ENCODE data around the gene PRKAA1.
"Not testable (repeated sequence)": the region's sequence is repeated elsewhere in the genome, so short reads cannot be mapped to it uniquely, and the experiment has no call there.

The PRKAA1 gene

DNA sequence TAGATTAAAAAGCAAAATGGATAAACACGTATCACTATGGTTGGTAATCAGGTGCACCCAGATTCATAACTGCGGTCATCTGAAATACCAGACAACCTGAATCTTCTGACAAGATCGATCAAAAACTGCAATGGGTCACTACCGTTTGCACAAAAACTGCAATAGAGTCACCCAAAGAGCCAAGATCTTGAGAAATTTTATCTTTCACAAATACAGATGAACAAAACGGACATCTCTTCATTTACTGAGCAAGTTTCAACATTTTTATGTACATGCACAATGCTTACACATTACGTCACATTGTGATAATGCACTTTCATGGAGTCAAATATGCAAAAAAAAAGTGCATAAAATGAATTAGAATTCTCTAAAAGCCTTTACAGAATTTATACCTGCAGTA is 18.6 kb downstream of the PRKAA1 start:
- no peak for DNase-seq

DNA sequence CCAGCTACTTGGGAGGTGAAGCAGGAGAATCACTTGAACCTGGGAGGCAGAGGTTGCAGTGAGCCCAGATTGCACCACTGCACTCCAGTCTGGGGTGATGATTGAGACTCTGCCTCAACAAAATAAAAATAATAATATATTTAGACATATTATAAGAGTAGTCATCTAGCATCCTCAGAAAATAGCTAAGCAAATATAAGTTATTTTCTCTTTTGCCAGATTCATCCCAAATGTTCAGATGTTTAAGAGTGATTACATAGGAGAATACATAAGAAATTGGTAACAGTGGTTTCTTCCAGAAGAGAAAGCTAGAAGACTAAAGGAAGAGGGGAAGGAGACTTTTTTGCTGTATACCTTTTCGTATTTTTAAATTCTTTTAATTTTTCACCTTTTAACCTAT is 20.0 kb downstream of the PRKAA1 start:
- no peak for DNase-seq

DNA sequence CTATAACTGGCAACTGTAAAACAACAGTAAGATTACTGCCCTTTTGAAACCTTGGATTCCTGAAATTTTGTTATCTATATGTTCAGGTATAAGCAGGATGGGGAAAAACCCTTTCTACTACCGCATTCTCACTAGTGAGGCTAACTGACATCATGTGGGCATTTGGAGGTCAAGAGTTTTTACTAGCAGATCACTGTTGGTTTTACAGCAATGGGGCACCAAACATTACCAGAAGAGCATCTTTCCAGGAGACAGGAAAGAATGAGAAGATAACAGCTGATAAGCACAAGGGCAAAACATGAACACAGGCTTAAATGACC is 21.6 kb downstream of the PRKAA1 start:
- DNase-seq, result no peak

DNA sequence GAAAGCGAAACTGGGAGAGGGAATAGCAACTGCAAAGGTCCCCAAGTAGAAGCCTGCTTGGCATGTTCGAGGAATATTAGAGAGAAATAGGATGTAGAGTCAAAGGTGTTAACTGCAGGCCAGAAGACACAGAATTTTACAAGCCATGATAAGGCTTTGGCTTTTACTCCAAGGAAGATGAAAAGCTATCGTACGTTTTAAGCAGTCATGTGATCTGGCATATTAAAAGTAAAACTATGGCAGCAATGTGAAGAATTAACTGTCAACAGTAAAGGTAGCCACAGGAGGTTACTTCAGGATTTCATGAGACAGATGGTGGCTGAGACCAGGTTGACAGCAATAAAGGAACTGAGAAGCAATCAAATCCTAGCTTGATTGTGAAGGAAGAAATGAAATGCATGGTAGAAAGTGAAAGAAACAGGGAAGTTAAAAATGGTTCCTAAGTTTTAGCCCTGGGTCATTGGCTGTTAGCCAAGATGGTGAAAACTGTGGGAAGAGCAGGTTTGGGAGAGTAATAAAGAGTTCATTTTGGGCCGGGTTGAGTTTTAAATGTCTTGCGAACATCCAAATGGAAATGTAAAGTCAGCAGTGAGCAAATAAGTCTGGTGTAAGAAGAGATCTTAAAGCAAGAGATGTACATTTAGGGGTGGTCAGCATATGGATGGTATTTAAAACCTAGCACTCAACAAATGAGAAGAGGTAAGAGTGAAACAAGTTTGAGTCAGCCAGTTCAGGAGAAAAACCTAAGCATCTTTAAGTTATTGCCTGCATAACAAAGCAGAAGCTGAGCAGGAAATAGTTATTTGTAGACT is 22.1 kb downstream of the PRKAA1 start:
- DNase-seq, result no peak

DNA sequence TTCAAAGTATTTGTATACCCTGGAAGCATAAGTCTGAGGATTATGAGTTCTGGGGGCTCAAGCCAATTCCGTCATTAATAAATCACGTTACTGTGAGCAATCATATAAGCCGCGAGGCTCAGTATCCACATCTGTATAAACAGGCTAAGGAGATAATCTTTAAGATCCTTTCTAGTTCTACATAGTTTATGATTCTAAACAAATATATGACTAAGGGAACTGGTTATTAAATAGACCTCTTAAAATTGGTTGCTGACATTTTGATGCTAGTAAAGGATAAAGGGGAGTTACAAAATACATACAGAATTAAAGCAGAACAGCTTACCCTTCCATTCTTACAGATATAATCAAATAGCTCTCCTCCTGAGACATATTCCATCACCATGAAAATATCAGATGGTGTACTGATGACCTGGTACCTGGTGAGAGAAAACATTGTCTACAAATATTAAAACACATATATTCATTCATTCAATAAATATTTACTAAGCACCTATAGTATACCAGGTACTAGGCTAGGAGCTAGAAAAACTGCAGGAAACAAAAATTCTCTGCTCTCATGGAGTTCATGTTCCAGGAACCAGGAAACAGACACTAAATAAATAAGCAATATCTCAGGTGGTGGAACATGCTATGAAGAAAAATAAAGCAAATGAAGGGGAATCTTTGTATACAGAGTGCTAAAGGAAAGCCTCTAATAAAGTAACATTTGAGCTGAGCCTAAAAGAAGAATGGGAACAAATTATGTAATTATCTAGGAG is 22.9 kb downstream of the PRKAA1 start:
- no peak for DNase-seq

- no peak for DNase-seq
Observed at GRCh38 chr5:40774623-40775022, 23.6 kb downstream of the PRKAA1 start.

- DNase-seq, result no peak
Observed at GRCh38 chr5:40770764-40771163, 27.4 kb downstream of the PRKAA1 start.

DNA sequence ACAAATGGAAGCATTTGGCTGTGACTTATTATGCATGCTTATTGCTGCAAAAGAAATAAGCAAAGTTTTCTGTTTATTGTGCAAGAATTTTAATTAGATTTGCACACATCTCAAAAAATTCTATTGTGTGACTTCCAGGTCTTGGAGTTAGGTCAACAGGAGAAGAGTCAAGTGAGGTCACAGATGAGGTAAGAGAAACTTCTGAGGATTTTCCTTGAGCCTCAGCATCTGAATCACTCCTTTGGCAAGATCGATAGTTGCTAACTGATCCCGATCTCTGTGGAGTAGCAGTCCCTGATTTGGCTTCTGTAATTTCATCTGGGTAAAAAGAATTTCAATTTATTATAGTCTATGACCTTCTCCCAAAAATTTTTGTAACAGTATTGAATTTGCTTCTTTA is 35.5 kb downstream of the PRKAA1 start:
- no peak for DNase-seq

DNA sequence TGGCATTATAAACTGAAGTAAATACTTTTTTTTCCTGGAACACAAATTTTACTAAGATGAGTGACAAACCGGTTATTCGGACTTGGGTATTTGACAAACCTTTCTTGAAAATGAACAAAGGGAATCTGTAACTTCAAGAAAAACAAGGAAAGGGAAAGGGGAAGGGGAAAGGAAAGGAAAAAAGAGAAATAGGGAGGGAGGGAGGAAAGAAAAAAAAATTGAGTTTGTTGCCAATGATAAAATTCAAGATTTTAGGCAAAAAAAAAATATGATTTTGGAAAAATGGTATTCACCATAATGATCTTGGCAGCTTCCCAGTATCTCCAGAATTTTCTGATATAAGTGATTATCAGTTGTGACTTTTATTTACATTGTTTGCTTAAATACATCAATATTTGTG is 40.8 kb downstream of the PRKAA1 start:
- no peak for DNase-seq

DNA sequence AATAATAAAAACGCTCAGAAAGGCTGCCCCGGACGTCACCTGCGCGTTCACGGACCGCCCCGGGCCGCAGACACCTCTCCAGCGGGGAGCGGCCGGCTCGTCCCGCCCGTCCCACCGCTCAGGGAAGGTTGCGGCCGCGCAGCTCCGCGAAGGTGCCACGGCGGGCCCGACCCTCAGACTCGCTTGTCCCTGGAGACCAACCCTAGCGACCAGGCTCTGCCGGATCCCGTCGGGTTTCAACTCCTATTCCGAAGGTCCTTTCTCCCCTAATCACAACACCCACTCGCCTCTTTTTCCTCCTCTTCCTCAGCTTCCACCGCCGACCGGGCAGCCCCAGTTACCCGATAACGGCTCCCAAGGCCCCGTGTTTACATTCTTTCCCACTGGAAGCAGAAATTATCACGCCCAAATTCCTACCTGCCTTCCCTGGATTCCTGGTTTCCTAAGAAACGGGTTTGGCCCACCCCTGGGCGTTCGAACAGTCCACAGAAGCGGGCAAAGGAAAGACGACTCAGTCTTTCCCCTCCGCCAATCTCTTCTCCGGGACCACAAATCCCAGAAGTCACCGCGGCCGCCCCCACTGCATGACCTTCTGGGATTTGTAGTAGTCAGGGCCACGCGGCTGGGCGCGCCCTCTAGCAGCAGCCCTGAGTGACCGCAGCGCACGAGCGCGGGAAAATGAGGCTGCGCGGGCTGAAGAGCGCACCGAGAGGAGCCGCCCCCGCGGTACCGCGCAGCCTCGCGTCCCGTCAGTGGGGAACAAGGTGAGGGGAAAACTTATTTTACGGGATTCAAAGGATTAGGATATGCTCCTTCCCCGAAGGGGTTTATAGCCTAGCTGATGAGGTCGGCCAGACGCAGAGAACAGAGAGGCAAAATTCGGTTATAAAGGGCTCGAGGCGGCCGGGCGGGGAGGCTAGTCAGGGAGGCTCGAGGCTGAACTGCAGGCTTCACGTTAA is 42.5 kb downstream of the PRKAA1 start, which contains the start of gene TTC33:
Gene TTC33 (minus strand): TSS at position 555 of the 959 bp plus-strand sequence. CDS start 8,943 bp downstream, outside the sequence.
- DNase-seq, result peak; percentile 96

- peak; percentile 84 for DNase-seq
Observed at GRCh38 chr5:40755093-40755406, 43.1 kb downstream of the PRKAA1 start.

DNA sequence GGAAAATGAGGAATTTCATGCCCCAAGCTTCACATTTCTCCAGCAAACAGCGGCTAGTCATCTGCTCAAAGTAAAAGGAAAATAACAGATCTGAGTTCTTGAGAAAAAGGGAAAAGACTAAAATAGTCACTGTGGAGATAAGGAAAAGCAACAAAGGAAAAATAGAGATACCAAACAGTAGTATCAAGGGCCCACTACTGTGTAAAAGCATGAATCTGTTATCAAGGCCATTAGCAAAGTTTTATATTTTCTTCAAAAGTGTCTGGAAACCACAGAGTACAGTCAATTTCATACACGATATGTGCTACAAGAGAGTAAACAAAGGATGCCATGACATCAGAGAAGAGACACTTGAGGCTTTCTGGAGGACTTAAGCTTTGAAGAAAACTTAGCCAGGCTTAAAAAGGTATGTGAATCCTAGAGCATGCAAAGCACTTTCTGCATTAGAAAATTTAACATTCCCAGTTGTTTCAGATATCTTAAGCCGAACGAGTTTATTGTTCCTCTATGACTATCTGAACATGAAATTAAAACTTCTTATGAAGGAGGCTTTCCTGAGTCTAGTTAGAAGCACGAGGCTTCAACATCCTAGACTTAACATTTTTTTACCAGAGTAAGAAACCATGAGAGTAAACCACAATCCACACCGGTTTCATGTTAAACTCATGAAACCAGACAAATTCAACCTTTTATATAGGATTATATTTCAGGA is 43.6 kb downstream of the PRKAA1 start:
- no peak for DNase-seq

DNA sequence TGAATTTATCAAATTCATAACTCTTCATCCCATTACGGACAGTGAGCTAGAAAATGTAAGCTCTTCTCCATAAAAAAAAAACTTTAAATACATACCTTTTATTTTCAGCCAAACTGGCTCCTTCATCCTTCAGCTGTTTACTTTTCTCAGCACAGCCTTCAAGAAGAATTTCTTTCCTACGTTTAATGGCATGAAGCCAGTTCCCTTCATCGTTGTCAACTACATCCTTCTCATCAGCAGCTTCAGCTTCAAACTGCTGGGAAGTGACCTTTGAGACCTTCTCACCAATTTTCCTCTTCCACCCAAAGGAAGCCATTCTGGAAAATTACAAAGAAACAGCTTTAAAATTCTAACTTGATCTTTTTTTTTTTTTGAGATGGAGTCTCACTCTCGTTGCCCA is 51.5 kb downstream of the PRKAA1 start:
- DNase-seq, result no peak

- no peak for DNase-seq
Observed at GRCh38 chr5:40743771-40744170, 54.4 kb downstream of the PRKAA1 start.

DNA sequence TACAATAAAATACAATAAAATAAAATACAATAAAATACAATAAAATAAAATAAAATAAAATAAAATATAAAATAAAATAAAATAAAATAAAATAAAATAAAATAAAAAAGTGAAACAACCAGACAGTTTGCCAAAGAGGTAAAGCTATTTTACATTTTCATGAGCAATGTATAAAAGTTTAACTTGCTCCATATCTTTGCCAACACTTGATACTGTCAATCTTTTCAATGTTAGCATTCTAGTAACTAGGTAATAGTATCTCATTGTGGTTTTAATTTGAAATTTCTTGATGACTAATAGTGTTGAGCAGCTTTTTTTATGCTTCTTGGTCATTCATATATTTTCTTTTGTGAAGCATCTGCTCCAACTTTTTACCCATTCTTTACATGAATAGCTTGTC is 59.7 kb downstream of the PRKAA1 start:
- no peak for DNase-seq

GRCh38 chr5:40736103-40736875 is 61.9 kb downstream of the PRKAA1 start:
- DNase-seq, result no peak

GRCh38 chr5:40735609-40736008 is 62.6 kb downstream of the PRKAA1 start:
- DNase-seq, result no peak

- no peak for DNase-seq
Observed at GRCh38 chr5:40734986-40735385, 63.2 kb downstream of the PRKAA1 start.

- DNase-seq, result no peak
Observed at GRCh38 chr5:40733879-40734563, 64.2 kb downstream of the PRKAA1 start.

- DNase-seq, result no peak
Observed at GRCh38 chr5:40733434-40733833, 64.7 kb downstream of the PRKAA1 start.

- DNase-seq, result not testable (repeated sequence)
Observed at GRCh38 chr5:40722497-40722911, 75.7 kb downstream of the PRKAA1 start.
